ENCODE data around the gene ADGRL2.

- TF ChIP-seq POLR2A (IDR thresholded peaks at IDR 0.05) (no peak), CTCF (IDR thresholded peaks at IDR 0.05) (no peak), POLR2AphosphoS5 (IDR thresholded peaks at IDR 0.05) (no peak)
Observed at GRCh38 chr1:81838600-81839218, 38.0 kb downstream of the ADGRL2 start.

Data from suprapubic skin (tissue), 4 donors.